HG03280 (cell line): ENCODE results near the gene ZBTB16.

Experiments used
- ATAC-seq: cut with Tn5 transposase; IDR thresholded peaks from one replicate; pipeline ENCODE4 v1.9.1; 2021; ENCODE audit warnings: mild to moderate bottlenecking, moderate library complexity; ENCODE audit not compliant: unreplicated experiment

Gene ZBTB16, protein sequence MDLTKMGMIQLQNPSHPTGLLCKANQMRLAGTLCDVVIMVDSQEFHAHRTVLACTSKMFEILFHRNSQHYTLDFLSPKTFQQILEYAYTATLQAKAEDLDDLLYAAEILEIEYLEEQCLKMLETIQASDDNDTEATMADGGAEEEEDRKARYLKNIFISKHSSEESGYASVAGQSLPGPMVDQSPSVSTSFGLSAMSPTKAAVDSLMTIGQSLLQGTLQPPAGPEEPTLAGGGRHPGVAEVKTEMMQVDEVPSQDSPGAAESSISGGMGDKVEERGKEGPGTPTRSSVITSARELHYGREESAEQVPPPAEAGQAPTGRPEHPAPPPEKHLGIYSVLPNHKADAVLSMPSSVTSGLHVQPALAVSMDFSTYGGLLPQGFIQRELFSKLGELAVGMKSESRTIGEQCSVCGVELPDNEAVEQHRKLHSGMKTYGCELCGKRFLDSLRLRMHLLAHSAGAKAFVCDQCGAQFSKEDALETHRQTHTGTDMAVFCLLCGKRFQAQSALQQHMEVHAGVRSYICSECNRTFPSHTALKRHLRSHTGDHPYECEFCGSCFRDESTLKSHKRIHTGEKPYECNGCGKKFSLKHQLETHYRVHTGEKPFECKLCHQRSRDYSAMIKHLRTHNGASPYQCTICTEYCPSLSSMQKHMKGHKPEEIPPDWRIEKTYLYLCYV

DNA sequence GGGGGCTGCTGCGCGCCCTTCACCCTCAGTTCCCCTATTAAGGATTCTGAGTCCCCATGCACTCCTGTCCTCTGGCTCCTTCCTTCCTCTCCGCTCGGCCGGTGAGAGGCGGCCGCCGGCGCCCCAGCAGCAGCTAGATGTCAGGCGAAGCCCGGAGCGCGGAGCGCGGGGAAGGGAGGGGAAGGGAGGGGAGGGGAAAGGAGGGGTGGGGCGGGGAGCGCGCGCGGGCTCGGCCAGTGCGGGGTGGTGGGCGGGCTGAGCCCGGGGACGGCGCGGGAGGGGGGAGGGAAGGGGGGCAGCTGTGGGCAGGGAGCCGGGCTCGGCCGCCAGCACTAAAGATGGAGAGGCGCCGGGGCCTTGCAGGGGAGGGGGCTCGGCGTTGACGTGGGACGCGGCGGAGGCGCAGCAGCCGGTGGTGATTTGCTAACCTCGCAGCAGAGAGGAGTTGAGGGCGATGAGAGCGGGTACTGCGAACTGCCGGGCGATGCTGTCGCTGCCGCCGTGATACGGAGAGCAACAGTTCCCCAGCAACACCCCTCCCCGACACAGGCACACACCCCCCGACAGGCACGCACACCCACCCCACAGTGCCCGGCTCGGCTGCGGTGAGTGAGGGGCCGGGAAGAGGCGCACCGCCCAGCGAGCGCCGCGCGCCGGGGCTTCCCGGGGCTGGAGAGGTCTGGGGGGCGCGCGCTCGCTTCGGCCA, at the start of gene ZBTB16:
ZBTB16 (plus strand) TSS at position 434 of the 706 bp plus-strand sequence. CDS start 3,590 bp downstream, outside the sequence.
- ATAC-seq = no peak

DNA sequence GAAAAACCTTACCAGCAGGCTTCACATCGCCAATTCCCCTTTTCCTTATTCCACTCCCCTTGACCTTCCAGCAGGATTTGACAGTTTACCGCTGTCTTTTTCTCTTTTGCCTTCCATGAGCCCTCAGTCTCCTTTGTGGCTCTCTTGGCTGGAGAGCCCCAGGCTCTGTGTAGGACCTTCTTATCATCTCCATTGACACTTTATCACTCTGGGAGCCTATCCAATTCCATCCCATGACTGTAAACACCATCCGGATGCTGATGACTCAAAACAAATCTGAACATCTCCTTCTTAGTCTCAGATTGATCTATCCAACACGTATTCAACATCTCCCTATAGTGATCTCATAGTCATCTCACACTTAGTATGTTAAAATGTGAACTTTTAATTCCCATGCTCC, 48.6 kb upstream of the ZBTB16 start:
- ATAC-seq = no peak

DNA sequence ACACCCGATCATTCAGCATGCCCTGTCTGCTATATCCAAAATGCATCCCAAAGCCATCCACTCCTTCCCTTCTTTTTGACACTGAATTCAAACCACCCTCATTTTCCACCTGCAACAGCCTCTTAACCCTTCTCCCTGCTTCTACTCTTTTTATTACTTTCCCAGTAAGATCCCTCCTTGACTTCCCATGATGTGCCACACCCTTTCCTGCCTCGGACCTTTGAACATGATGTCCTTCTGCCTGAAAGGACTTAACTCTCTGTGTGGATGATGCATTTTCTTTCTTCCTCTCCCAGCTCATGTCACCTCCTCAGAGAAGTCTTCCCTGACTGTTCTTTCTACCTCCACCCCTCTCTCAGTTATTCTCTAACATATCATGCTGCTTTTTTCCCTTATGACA, 48.1 kb upstream of the ZBTB16 start:
- ATAC-seq = no peak

DNA sequence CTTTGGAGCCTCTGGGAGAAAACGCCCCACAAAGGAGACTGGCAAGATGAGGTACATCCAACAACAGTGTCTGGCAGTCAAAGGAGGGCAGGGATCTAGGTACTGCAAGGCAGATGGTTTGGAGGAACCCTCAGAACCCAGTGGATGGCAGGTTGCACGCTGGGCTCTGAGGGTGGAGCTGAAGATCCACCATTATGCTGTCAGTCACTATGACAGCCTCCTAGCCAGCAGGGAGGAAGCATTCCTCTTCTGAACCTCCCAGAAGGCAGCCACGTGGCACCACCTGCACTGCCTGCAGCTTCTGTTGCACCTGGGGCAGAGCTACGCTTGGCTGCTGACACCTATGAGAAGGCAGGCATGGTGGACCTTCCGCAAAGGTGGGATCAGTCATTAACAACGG, 44.4 kb upstream of the ZBTB16 start:
- ATAC-seq = no peak

DNA sequence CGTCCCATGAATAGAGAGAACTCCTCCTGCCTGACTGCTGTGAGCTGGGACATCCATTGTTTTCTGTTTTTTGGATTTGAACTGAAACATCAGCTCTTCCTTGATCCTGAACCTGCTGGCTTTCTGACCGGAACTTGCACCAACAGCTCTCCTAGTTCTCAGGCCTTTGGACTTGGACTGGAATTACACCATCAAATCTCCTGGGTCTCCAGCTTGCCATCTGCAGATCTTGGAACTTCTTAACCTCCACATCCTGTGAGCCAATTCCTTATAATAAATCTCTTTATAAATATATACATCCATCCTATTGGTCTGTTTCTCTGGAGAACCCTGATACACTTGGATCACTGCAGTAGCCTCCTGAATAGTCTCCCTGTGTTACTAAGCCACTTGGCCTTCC, 42.5 kb upstream of the ZBTB16 start:
- ATAC-seq = no peak

DNA sequence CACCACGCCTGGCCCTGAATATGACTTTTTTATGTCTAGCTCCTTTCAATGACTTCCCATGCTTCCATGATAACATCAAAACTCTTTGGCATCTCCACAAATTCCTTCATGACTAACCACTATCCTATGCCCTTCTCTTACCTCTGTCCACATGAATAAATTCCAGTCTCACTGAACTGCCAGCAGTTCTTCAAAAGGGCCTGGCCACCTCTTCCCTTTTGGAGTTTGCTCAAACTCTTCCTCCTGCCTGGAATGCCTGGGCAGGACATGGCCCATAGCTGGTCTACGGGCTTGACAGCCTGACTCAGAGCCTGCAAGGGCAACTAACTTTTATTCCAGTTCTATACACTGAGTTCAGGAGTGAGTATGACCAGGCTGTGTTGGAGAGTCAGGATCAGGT, 41.8 kb upstream of the ZBTB16 start:
- no peak for ATAC-seq

DNA sequence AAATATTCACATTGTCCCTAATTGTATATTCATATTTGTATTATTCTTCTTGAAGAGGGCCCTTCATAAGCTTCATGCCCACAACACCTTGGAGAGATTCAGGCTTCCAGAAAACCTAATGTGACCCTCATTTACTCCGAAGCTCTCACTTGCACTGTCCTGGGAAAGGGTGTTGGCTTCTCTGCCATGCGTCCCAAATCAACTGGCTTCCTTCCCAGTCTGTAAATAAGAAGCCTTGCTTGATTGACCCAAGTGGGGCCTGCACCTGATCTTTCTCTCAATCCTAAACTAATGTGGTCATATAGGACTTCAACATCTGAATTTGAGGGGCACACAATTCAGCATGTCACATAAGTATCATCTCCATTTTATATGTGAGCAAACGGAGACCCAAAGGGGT, 40.5 kb upstream of the ZBTB16 start:
- no peak for ATAC-seq

DNA sequence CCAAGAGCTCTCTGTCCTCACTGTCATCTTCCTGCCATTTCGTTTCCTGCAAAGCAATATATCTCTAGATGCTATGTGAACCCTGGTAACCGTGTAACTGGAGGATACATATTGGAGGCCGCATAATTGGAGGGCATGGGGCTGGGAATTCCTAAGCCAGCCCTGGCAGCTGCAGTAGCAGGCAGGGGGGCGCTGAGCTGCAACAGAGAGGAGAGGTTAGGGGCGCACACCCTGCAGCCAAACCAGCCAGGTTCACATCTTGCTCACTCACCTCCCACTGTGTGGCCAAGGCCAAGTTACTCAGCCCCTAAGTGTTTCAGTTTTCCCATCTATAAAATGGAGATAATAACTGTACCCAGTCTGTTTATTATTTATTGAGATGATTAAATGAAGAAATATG, 39.9 kb upstream of the ZBTB16 start:
- no peak for ATAC-seq

DNA sequence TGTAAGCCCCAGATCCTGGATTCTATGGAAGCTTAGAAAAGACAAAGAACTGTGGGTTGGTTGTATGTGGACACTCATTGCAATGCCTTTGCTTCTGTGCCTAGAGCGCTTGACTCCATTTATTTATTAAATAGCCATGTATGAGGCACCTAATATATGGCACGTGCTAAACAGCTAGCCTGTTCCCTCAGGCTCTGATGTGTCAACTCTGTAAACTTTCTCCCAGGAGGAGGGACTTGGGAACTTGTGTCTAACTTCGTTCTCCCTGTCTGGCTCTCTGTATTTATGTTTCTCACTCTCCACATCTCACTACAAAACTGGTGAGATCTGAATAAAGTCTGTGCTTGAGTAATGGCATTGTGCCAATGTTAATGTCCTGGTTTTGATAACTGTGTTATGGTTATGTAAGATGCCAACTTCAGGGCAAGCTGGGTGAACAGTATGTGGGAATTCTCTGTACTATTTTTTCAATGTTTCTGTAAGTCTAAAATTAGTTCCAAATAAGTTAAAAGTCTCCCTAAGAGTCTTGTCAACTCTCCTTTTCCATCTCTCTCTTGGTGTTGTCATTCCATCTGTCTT, 34.1 kb upstream of the ZBTB16 start:
- no peak for ATAC-seq

DNA sequence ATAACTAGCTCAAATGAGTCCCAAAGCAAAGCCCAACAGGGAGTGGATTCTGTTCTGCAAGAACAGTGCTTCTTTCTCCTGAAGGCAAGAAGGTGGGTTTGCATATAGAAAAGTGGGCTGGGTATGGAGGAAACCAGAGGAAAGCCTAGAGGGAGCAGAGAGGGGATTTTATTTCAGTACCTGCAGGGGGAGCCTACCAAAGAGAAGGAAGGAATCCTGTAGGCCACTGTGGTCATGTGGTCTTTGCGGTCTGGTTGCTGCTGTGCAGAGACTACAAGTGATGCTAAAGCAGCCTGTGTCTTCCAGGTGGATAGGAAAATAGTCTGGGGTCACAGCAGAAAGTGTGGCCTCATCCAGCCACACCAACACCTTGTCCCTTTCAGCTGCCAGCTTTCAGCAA, 33.2 kb upstream of the ZBTB16 start:
- no peak for ATAC-seq

DNA sequence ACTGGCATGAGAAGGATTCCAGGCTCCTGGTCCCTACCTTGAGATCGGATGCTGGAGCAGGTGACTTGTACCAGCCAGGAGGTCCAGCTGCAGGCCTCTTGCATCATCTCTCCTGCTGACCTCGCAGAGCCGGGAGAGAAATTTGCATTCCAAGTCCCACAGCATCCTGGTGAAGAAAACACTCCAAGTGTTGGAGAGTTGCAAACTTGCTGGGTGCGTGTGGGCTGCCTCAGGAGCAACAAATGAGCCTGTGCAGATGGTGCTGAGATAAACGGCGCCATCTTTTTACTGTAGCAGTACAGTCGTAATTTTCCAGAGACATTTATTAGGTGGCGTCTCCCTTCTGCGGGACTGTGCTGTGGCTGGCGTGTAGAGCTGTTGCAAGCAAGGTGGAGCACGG, 32.1 kb upstream of the ZBTB16 start:
- no peak for ATAC-seq

DNA sequence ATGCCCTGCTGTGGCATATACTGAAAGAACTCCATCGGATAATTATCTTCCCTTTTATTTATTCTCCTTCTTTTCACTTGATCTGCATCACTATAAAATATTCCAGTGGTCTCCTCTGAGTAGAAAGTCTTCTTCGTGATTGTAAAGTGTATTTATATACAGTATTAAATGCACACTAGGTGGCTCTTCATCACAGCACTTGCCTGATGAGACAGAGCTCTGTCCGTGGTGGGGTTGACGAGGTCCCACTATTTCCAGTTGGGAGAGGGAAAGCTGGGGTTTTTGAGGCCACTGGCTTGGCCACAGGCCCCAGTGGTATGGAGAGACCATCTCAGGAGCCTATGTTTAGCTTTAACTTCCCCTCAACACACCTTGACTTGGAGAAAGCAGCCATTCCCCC, 31.6 kb upstream of the ZBTB16 start:
- no peak for ATAC-seq

DNA sequence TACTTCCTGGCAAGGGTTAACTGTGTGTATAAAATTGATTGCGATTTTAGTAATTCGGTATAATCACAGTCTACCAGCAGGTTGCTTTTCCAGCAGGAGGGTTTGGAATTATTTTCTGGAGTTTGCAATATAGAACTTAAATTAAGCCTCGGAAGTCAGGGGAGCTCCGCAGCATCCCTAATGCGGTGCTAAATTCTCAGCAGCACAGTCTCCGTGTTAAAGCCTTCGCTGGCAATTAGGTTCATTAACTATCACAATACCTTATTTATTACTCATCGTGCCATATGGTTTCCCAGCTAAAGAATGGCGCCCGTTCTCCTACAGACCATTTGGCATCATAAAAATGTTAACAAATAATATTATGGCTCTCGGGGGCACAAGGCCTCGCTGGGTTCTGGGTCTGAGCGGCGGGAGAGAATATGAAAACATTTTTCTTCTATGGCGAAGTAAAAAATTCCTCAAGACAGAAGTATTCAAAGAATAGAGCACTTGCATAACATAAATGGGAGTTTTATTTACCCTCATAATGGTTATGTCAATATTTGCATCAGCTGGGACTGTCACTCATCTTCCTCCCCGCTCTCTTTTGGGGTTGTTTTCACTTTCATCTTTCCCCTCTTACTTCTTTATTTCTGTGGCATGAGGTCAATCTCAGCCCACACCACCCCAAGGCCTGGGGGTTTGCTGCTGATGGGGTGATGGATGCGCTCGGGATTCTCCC, 28.1 kb upstream of the ZBTB16 start:
- ATAC-seq = no peak

DNA sequence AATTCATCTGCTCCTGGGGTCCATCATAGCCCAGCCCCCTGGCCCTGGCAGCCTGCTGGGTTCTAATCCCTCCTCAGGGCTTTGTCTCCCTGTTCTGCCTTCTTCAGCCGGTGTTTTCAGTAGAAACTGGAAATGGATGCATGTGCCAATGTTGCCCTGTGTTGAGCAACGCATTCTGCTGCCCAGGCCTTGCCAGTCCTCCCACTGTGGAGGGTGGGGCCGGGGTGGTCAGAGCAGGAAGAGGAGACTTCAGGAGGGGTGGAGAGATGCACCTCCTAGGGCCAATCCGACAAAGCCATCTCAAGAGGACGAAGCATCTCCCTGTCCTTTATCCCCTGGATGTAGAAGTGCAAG, 27.6 kb upstream of the ZBTB16 start:
- no peak for ATAC-seq

DNA sequence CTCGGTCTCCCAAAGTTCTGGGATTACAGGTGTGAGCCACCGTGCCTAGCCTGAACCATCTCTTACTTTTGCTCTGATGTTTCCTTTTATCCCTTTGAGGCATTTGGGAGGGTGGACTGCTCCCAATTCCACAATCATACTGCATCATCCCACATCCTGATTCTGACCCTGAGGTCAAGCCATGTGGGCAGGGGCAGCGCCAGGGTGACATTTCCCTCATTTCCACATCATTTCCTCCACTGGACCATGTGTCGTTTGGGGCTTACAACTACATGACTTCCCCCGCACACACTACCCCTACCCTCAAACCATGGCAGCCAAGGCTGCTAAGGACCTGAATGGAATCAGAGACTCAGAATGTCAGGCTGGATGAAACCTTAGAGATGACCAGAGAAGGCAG, 26.4 kb upstream of the ZBTB16 start:
- no peak for ATAC-seq

DNA sequence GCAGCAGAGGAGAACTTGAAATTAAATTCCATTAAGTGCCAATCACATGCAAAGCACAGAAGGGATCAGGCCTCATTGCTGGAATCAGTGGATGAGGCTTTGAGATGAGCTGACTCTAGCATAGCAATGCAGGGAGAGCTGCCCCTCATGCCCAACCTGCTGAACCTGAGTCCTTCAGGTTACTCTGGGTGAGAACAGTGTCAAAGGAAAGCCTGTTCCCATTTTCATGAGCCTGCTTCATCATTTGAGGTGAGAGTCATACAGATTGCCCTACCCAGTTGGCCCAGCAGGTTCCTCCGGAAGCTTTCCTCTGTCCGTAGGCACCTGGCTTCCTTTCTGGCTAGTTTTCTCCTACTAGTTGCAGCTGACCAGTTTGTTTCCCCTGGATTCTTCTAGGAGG, 25.9 kb upstream of the ZBTB16 start:
- ATAC-seq = no peak

DNA sequence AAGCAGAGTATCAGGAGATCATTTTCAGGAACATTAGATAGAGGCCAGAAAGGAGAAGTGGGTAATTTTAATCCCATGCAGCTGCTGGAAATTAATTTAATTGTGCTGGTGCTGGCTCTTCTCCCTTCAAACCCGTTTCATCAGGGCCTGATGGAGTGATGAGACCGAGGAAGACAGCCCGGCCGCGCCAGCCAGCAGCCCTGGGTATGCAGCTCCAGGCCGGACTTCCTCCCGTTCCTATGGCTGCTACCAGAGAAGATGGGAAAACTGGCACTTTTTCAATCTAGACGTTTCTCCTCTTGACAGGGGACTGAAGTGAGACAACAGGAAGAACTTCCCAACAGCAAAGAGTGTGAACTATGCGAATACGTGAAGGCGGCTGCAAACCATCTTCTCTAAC, 24.6 kb upstream of the ZBTB16 start:
- no peak for ATAC-seq

DNA sequence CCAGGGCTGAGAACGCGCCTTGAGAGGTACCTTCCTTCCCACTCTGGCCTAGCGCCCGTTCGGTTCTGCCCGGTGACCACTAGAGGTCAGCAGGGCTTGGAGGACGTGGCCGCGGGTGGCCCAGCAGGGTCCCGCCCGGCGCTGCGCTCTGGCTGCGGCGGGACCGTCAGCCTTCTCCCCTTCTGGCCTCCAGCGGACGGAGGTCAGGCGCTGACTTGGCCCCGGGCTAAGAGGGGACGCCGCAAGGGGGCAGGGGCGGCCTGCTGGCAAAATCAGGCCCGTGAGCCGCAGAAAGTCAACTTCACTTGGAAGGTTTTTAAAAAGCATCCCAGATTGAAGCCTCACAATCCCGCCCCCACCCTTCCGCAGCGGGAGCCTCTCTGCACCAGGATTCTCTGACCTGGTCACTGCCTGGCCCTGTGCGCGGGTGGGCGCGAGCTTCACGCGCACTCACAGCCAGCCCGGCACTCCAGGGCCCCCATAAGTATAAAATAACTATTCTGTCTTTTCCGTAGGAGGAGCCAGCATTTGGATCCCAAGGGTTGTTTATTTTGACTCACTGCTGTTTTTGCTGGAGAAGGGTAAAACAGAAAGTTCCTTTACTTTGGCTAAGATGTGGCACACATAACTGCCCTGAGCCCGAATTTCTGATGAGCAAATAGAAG, 23.2 kb upstream of the ZBTB16 start:
- no peak for ATAC-seq

DNA sequence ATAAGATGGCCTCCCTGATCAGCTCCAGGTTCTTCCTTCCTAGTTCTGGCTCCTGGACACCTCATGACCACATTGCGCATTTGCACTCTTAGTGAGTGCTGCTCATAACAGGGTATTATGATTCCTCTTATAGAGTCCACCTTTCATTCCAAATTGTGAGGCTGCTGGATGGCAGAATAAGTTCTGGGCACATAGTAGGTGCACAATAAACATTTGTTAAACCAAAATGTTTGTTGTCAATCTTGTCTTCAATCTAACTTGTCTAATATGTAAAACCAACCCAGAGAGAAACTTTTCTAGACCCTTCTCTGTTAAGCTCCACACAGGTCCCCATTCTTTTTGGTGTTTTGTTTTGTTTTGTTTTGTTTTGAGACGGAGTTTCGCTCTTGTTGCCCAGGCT, 22.6 kb upstream of the ZBTB16 start:
- no peak for ATAC-seq

DNA sequence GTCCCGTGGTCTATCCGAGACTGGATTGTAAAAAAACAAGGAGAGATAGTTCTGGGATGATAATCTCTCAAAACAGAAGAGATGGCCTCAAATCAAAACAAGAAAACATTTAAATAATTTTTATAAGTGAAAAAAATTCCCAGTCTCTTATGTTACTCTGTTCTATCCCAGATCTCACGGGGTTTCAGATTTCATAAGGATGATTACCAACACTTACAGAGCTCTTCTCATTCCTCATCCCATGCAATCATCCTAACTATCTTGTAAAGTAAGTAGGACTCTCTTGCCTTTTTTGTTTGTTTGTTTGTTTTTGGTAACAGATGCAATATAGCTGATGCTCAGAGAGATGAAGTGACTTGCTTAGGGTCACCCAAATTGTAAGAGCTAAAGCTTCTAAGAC, 20.0 kb upstream of the ZBTB16 start:
- ATAC-seq = no peak
